HG02763 (cell line): Measurements from ENCODE around the gene GPT2.

ENCODE experiments used
- ATAC-seq: cut with Tn5 transposase; IDR thresholded peaks from one replicate; pipeline ENCODE4 v1.9.1; 2021; ENCODE audit warnings: mild to moderate bottlenecking, moderate library complexity; ENCODE audit not compliant: unreplicated experiment

The GPT2 gene

GRCh38 chr16:46961373-46962353, 77.5 kb downstream of the GPT2 start:
- no peak for ATAC-seq

GRCh38 chr16:46962629-46963028, 78.5 kb downstream of the GPT2 start:
- no peak for ATAC-seq

- no peak for ATAC-seq
Observed at GRCh38 chr16:46968063-46968435, 83.9 kb downstream of the GPT2 start.

- no peak for ATAC-seq
Observed at GRCh38 chr16:46970089-46970488, 85.9 kb downstream of the GPT2 start.

GRCh38 chr16:46971271-46971670, 87.1 kb downstream of the GPT2 start:
- no peak for ATAC-seq

GRCh38 chr16:46972429-46973206, 88.5 kb downstream of the GPT2 start:
- ATAC-seq, result peak; percentile 42

- ATAC-seq, result peak; percentile 86
Observed at GRCh38 chr16:46973207-46973995, 89.2 kb downstream of the GPT2 start, which contains the start of gene DNAJA2. DNAJA2 (minus strand) TSS chr16:46973674; CDS start chr16:46973572, 102 bp downstream.

GRCh38 chr16:46973996-46974324, 89.8 kb downstream of the GPT2 start:
- ATAC-seq, result no peak

GRCh38 chr16:46974352-46974751, 90.2 kb downstream of the GPT2 start:
- no peak for ATAC-seq

- no peak for ATAC-seq
Observed at GRCh38 chr16:46975165-46975564, 91.0 kb downstream of the GPT2 start.

- ATAC-seq, result no peak
Observed at GRCh38 chr16:46975908-46976470, 91.8 kb downstream of the GPT2 start.

- no peak for ATAC-seq
Observed at GRCh38 chr16:46976550-46976949, 92.4 kb downstream of the GPT2 start.
